GM12864 (cell line): ENCODE results near the gene SLC35B2.

ENCODE experiments used
- DNase-seq: peaks from one replicate; pipeline ENCODE4 v3.0.0-alpha.2; 2011; ENCODE audit warnings: low read depth
- H3K4me3 ChIP-seq: 2 replicates; pipeline ENCODE4 v1.5.1; 2011; ENCODE audit warnings: mild to moderate bottlenecking, low read depth, low read length, control low read depth
- CTCF ChIP-seq: IDR thresholded peaks from 2 replicates; pipeline ENCODE4 v1.5.1; 2011; ENCODE audit warnings: low read depth, mild to moderate bottlenecking, moderate library complexity, low read length, control low read depth, inconsistent platforms; ENCODE audit errors: missing control alignments

The SLC35B2 gene

GRCh38 chr6:44257753-44258324 is 511 bp upstream of the SLC35B2 start:
- peak overlapping the region; percentile 87 for H3K4me3 ChIP-seq
- TF ChIP-seq CTCF = no peak
- no peak for DNase-seq

- no peak for TF ChIP-seq CTCF
- DNase-seq = no peak
- peak overlapping the region; percentile 87 for H3K4me3 ChIP-seq
Measured at GRCh38 chr6:44256775-44257024, 628 bp downstream of the SLC35B2 start.

- H3K4me3 ChIP-seq = peak overlapping the region; percentile 87
- TF ChIP-seq CTCF = no peak
- DNase-seq = no peak
Measured at GRCh38 chr6:44255871-44256774, 1.2 kb downstream of the SLC35B2 start.

GRCh38 chr6:44255105-44255808 is 2.1 kb downstream of the SLC35B2 start:
- TF ChIP-seq CTCF = no peak
- no peak overlapping the region; the same call in 1 of the 2 replicates for H3K4me3 ChIP-seq
- no peak for DNase-seq

GRCh38 chr6:44254191-44255104 is 2.9 kb downstream of the SLC35B2 start:
- TF ChIP-seq CTCF = no peak
- H3K4me3 ChIP-seq = no peak overlapping the region; the same call in 1 of the 2 replicates
- no peak for DNase-seq

- DNase-seq = no peak
- peak; percentile 66 for TF ChIP-seq CTCF
- no peak overlapping the region for H3K4me3 ChIP-seq
Measured at GRCh38 chr6:44253307-44254101, 3.8 kb downstream of the SLC35B2 start.
